ENCODE measurements around the gene DPP10.

- TF ChIP-seq POLR2A (IDR thresholded peaks at IDR 0.05; ENCODE audit: low read depth, low read length) (no peak), TAF1 (IDR thresholded peaks at IDR 0.05; ENCODE audit: borderline replicate concordance, low read depth, low read length) (no peak)
Observed at GRCh38 chr2:115694651-115695050, 1252.2 kb downstream of the DPP10 start.
